MM.1S (cell line): ENCODE results near the gene EMC8.

ENCODE experiments used
- EZH2 ChIP-seq: fragments of 300-600 bp; sonication (generic); optimal IDR thresholded peaks from 2 replicates; pipeline ENCODE3; 2017; ENCODE audit warnings: low read depth, mild to moderate bottlenecking, antibody characterized with exemption, low read length, mixed read lengths
- EZH2phosphoT487 ChIP-seq: fragments of 300-600 bp; sonication (generic); IDR thresholded peaks from 2 replicates; pipeline ENCODE4 v1.6.1; 2018; ENCODE audit warnings: antibody characterized with exemption, low read length
- TF ChIP-seq, protein P1 (sequence below): fragments of 300-600 bp; sonication (generic); IDR thresholded peaks from 2 replicates; pipeline ENCODE4 v1.5.1; 2016; ENCODE audit warnings: antibody characterized with exemption, low read length, mixed read lengths

DNA sequence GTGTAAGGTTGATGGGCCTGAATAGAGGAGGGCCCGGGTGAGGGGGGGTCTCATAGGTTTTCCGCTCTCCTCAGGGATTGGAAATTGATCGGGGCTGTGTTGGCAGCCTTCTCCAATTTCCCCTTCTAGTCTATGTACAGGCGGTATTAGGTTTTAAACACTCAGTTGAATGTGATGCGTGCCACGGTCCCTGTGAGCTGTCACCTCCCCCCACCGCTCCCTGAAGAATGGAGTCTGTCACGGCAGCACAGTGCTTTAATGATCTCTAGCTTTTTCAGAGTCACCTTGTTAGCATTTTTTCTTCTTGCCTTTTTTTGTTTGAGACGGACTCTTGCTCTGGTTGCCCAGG, 951 bp upstream of the EMC8 start:
- TF ChIP-seq, protein P1, sequence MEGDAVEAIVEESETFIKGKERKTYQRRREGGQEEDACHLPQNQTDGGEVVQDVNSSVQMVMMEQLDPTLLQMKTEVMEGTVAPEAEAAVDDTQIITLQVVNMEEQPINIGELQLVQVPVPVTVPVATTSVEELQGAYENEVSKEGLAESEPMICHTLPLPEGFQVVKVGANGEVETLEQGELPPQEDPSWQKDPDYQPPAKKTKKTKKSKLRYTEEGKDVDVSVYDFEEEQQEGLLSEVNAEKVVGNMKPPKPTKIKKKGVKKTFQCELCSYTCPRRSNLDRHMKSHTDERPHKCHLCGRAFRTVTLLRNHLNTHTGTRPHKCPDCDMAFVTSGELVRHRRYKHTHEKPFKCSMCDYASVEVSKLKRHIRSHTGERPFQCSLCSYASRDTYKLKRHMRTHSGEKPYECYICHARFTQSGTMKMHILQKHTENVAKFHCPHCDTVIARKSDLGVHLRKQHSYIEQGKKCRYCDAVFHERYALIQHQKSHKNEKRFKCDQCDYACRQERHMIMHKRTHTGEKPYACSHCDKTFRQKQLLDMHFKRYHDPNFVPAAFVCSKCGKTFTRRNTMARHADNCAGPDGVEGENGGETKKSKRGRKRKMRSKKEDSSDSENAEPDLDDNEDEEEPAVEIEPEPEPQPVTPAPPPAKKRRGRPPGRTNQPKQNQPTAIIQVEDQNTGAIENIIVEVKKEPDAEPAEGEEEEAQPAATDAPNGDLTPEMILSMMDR: no peak
- TF ChIP-seq EZH2: no peak
- no peak for TF ChIP-seq EZH2phosphoT487
